GM12801 (cell line): ENCODE measurements around the gene OR6X1.

ENCODE experiments used
- CTCF ChIP-seq: IDR thresholded peaks from one replicate; pipeline ENCODE4 v1.5.1; 2011; ENCODE audit warnings: control low read depth; ENCODE audit not compliant: insufficient read length; ENCODE audit errors: extremely low read depth

OR6X1 gene

GRCh38 chr11:123753110-123753509 is 1.2 kb downstream of the OR6X1 start:
- no peak for TF ChIP-seq CTCF

- TF ChIP-seq CTCF, result no peak
These were observed 2.5 kb downstream of the OR6X1 start for GRCh38 chr11:123751781-123752180.

- TF ChIP-seq CTCF, result no peak
These were observed 8.4 kb downstream of the OR6X1 start for GRCh38 chr11:123745764-123746451.

GRCh38 chr11:123742724-123743120 is 11.6 kb downstream of the OR6X1 start:
- TF ChIP-seq CTCF, result no peak

- no peak for TF ChIP-seq CTCF
These were observed 12.1 kb downstream of the OR6X1 start for GRCh38 chr11:123742031-123742723.

GRCh38 chr11:123741159-123742030 is 12.9 kb downstream of the OR6X1 start, which contains the start of gene ZNF202:
Gene ZNF202 (minus strand): TSS chr11:123741660. CDS start chr11:123730888, 10,772 bp downstream.
- TF ChIP-seq CTCF, result no peak

GRCh38 chr11:123740787-123741158 is 13.5 kb downstream of the OR6X1 start:
- no peak for TF ChIP-seq CTCF
